Keratinocyte (primary cell): Measurements from ENCODE around the gene CCDC27. TPM values are rescaled to one million over a fixed set of nuclear protein-coding genes. Genes with fewer than 3 reads are reported as not detected.

Experiments used
- DNase-seq: peaks from one replicate; pipeline ENCODE4 v3.0.0-alpha.2; 2011; ENCODE audit warnings: low read depth, missing footprints, low spot score
- FAIRE-seq: peaks from 2 replicates; lab custom pipeline; 2011; peaks lifted over from hg19 to GRCh38; lab: Jason Lieb, UNC
- H2AFZ ChIP-seq: 2 replicates; pipeline ENCODE4 v1.6.0; 2012; ENCODE audit warnings: low read length, control low read depth, inconsistent platforms; ENCODE audit not compliant: control insufficient read depth
- H3K27ac ChIP-seq: 2 replicates; pipeline ENCODE4 v1.5.1; 2011; ENCODE audit warnings: low read length; ENCODE audit not compliant: control insufficient read depth, insufficient read depth
- H3K27me3 ChIP-seq: 3 replicates; pipeline ENCODE4 v1.6.0; 2011; ENCODE audit warnings: low read length; ENCODE audit not compliant: control insufficient read depth, insufficient read depth; ENCODE audit errors: extremely low read depth
- H3K36me3 ChIP-seq, 2 experiments: 2 replicates in 1 of 2; 3 replicates in 1 of 2; pipeline ENCODE4 v1.5.1; 2011; ENCODE audit warnings: low read length in 2 of 2, mild to moderate bottlenecking in 1 of 2; ENCODE audit not compliant: control insufficient read depth in 2 of 2, insufficient read depth in 2 of 2; ENCODE audit errors: extremely low read depth in 1 of 2
- H3K4me1 ChIP-seq: 3 replicates; pipeline ENCODE4 v1.5.1; 2011; ENCODE audit warnings: low read length; ENCODE audit not compliant: control insufficient read depth, insufficient read depth; ENCODE audit errors: extremely low read depth
- H3K4me2 ChIP-seq: 3 replicates; pipeline ENCODE4 v1.6.0; 2011; ENCODE audit warnings: low read depth, low read length; ENCODE audit not compliant: control insufficient read depth, insufficient read depth; ENCODE audit errors: extremely low read depth
- H3K4me3 ChIP-seq, 3 experiments: fragments of 200-600 bp in 1 of 3; sonication (generic) in 1 of 3; 2 replicates in 2 of 3; 3 replicates in 1 of 3; pipeline ENCODE4 v1.5.1; 2011 to 2016; ENCODE audit warnings: low read length in 3 of 3, mild to moderate bottlenecking in 3 of 3, control low read depth in 2 of 3, inconsistent platforms in 1 of 3, low read depth in 1 of 3, mixed read lengths in 1 of 3, mixed run types in 1 of 3, moderate library complexity in 1 of 3; ENCODE audit not compliant: control insufficient read depth in 2 of 3, insufficient read depth in 2 of 3; ENCODE audit errors: extremely low read depth in 1 of 3
- H3K79me2 ChIP-seq: 2 replicates; pipeline ENCODE4 v1.6.0; 2012; ENCODE audit warnings: low read length; ENCODE audit not compliant: control insufficient read depth, insufficient read depth
- H3K9ac ChIP-seq: 3 replicates; pipeline ENCODE4 v1.6.0; 2011; ENCODE audit warnings: low read length; ENCODE audit not compliant: control insufficient read depth, insufficient read depth; ENCODE audit errors: extremely low read depth
- H3K9me1 ChIP-seq: 3 replicates; pipeline ENCODE4 v1.6.0; 2011; ENCODE audit warnings: low read length; ENCODE audit not compliant: control insufficient read depth, insufficient read depth; ENCODE audit errors: extremely low read depth
- H3K9me3 ChIP-seq: 2 replicates; pipeline ENCODE4 v1.5.1; 2012; ENCODE audit warnings: low read depth, low read length; ENCODE audit not compliant: control insufficient read depth
- H4K20me1 ChIP-seq: 3 replicates; pipeline ENCODE4 v1.6.0; 2011; ENCODE audit warnings: low read length; ENCODE audit not compliant: control insufficient read depth, insufficient read depth; ENCODE audit errors: extremely low read depth
- CTCF ChIP-seq, 3 experiments: IDR thresholded peaks in 1 of 3; conservative IDR thresholded peaks in 1 of 3; optimal IDR thresholded peaks in 1 of 3; 2 replicates in 2 of 3; 3 replicates in 1 of 3; pipeline versions ENCODE3 to v1.5.1; 2011; ENCODE audit warnings: low read length in 3 of 3, mild to moderate bottlenecking in 3 of 3, moderate library complexity in 2 of 3, control low read depth in 1 of 3, inconsistent platforms in 1 of 3; ENCODE audit not compliant: insufficient read depth in 2 of 3; ENCODE audit errors: extremely low read depth in 1 of 3
- EZH2 ChIP-seq: IDR thresholded peaks from one replicate; pipeline ENCODE4 v1.6.1; 2012; ENCODE audit warnings: inconsistent platforms, mild to moderate bottlenecking, low read length, moderate library complexity
- dilution Hi-C: fragments of 300-500 bp; cut with MboI; formaldehyde crosslinking; loops from one replicate; pipeline ENCODE4 v1.7.0; 2020; ENCODE audit warnings: low sequenced_read_pairs; ENCODE audit not compliant: extremely low pct_ligation_motif_present
- polyA plus RNA-seq, 5 experiments: library from polyadenylated mRNA; depleted of rRNA in 3 of 5; stranded (reverse) in 3 of 5; stranded (forward) in 1 of 5; unstranded in 1 of 5; fragments of >200 nt; gene quantifications; 1 replicate in 1 of 5; 2 replicates in 3 of 5; 3 replicates in 1 of 5; pipeline versions ENCODE4 v1.2.1 to v1.2.3, GENCODE V29; 2011 to 2012; ENCODE audit warnings: missing spikeins in 2 of 5, low read depth in 1 of 5, low replicate concordance in 1 of 5

The CCDC27 gene
- polyA plus RNA-seq, 1 donor (not counting 4 experiments of a cell fraction or from before 2014, with no cell fraction given) = not detected

- no peak overlapping the region for H3K27ac ChIP-seq
- no peaks in the 10 kb centered on the region for H3K9me3 ChIP-seq
- H3K36me3 ChIP-seq = peaks cover 22 to 26% of the 10 kb centered on the region in 2 experiments
- DNase-seq (no peak), FAIRE-seq (no peak)
- TF ChIP-seq EZH2 (no peak), CTCF (optimal IDR thresholded peaks at IDR 0.05 in 1 of 3, IDR thresholded peaks at IDR 0.05 in 1 of 3, conservative IDR thresholded peaks at IDR 0.05 in 1 of 3; ENCODE audit: extremely low read depth in 1 of 3, insufficient read depth in 2 of 3, low read length in 3 of 3) (no peak)
- no peaks in the 10 kb centered on the region for H3K9me1 ChIP-seq
- dilution Hi-C loops = no loop called here
- no peak overlapping the region for H3K4me2 ChIP-seq
- no peak overlapping the region for H3K4me3 ChIP-seq
- no peaks in the 10 kb centered on the region for H3K79me2 ChIP-seq
- no peaks in the 10 kb centered on the region for H3K4me1 ChIP-seq
- no peak overlapping the region for H2AFZ ChIP-seq
- H4K20me1 ChIP-seq = no peaks in the 10 kb centered on the region
- H3K9ac ChIP-seq = no peak overlapping the region
- no peaks in the 10 kb centered on the region for H3K27me3 ChIP-seq
Measured at GRCh38 chr1:3778590-3779264, 26.5 kb downstream of the CCDC27 start.

- FAIRE-seq (no peak), DNase-seq (no peak)
- no peak for TF ChIP-seq CTCF (optimal IDR thresholded peaks at IDR 0.05 in 1 of 3, IDR thresholded peaks at IDR 0.05 in 1 of 3, conservative IDR thresholded peaks at IDR 0.05 in 1 of 3; ENCODE audit: extremely low read depth in 1 of 3, insufficient read depth in 2 of 3, low read length in 3 of 3)
- no peak for TF ChIP-seq EZH2
- Histone ChIP-seq H4K20me1 (no peaks in the 10 kb centered on the region), H3K9me1 (no peaks in the 10 kb centered on the region), H3K9me3 (no peaks in the 10 kb centered on the region), H2AFZ (no peak overlapping the region), H3K27me3 (no peaks in the 10 kb centered on the region), H3K27ac (no peak overlapping the region), H3K79me2 (no peaks in the 10 kb centered on the region), H3K4me2 (no peak overlapping the region), H3K9ac (no peak overlapping the region), H3K4me1 (no peaks in the 10 kb centered on the region), H3K36me3 (peaks cover 26 to 33% of the 10 kb centered on the region in 2 experiments), H3K4me3 (no peak overlapping the region)
- dilution Hi-C loops = no loop called here
Measured at GRCh38 chr1:3779265-3779911, 27.1 kb downstream of the CCDC27 start.
